DMS153 treated with DMSO at 0.1 percent for 48 hours (cell line): ENCODE data around the gene HMCN1.

Source experiments
- DNase-seq: peaks from one replicate; lab custom pipeline; 2025; ENCODE audit not compliant: unreplicated experiment; lab: John Stamatoyannopoulos, UW

HMCN1 gene

GRCh38 chr1:185803241-185803640 is 69.0 kb downstream of the HMCN1 start:
- no peak for DNase-seq

DNA sequence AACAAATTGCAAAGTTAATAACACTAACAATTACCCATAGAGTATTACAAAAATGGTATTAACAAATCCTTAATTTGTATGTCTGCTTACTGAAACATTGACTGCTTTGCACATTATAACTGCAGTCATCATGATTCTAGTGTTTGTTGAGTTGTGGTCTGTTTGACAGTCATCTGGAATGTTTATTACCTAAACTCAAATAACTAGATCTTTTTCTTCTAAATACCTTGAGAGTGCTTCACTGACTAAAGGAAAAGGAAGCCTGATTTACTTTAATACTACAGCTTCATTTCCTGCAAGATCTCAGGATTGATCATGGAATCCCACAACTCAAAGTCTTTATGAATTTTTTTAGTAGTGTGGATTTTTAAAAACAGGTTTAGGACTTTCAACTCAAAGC is 70.0 kb downstream of the HMCN1 start:
- no peak for DNase-seq

DNA sequence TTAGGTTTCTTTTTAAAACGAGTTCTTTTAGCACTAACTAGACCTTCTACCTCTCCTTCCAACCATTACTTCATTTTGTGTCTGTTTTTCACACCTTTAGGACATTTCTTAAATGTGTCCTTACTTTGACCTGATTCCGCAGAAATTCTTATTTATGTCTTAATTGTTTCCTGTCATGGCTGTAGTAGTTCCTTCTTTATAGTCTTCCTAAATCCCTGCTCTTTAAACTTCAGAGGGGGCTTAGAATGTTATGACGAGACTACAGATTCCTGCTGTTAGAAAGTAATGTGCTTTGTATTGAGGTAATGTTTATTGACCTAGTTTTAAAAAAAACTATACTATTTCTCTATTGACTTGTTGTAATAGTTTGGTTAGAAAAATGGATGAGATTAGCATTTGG is 70.4 kb downstream of the HMCN1 start:
- DNase-seq = no peak

- DNase-seq = no peak
These were observed 73.1 kb downstream of the HMCN1 start for GRCh38 chr1:185807275-185807674.

DNA sequence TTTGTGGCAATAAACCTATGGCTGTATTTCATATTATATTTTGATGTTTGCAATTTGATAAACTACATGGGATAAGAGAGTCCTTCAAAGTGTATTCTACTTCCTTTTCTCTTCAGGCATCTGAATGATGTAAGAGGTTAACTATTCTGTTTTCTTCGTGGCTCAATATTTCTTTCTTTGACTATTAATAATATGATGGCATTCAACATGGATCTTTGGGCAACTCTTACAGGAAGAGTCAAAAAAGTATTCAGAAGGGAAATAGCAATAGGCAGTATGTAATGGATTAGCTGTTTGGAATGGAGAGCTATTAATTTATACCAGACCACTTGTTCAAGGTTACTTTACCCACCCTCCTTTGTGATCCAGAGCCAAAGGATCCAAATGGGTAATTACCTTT is 74.4 kb downstream of the HMCN1 start:
- DNase-seq = no peak

GRCh38 chr1:185811073-185811709 is 77.0 kb downstream of the HMCN1 start:
- DNase-seq = no peak

DNA sequence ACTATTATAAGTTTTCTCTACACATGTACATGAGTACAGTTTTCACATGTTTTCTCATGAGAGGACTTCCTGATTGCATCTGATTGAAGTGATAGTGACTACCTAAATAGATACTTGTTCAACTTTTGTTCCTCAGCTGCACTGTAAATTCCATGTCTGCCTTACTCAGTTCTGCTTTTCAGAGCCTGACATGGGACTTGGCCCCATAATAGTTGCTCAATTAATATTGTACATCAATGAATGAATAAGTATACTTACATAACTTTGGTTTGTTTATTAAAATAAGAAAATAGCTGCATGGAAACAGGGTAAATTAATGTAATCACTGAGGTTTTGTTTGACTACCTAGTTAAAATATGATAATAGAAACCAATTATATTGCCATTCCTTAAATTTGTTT is 78.7 kb downstream of the HMCN1 start:
- DNase-seq = no peak

GRCh38 chr1:185813401-185813979 is 79.3 kb downstream of the HMCN1 start:
- DNase-seq = peak; percentile 68

- DNase-seq = no peak
These were observed 82.3 kb downstream of the HMCN1 start for GRCh38 chr1:185816460-185816859.

DNA sequence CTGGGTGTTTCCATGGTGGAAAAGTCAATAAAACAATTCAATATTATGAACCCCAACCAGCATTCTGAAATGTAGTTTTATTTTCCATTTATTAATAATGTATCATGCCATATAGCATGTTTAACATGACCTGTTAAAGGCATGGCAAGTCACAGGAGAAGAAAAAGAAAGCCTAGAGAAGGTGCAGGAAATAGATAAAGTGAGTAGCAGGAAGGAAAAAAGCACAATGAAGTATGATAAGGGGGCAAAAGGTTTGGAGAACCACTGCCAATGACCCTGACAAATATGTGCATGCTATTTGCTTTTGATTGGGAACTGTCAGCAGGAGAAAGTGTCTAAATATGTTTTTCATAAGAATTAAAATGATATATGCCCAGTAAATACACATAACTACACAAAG is 85.6 kb downstream of the HMCN1 start:
- DNase-seq = no peak

- no peak for DNase-seq
These were observed 87.6 kb downstream of the HMCN1 start for GRCh38 chr1:185821612-185822385.

- no peak for DNase-seq
These were observed 89.3 kb downstream of the HMCN1 start for GRCh38 chr1:185823467-185823866.

GRCh38 chr1:185824106-185824505 is 89.9 kb downstream of the HMCN1 start:
- no peak for DNase-seq

DNA sequence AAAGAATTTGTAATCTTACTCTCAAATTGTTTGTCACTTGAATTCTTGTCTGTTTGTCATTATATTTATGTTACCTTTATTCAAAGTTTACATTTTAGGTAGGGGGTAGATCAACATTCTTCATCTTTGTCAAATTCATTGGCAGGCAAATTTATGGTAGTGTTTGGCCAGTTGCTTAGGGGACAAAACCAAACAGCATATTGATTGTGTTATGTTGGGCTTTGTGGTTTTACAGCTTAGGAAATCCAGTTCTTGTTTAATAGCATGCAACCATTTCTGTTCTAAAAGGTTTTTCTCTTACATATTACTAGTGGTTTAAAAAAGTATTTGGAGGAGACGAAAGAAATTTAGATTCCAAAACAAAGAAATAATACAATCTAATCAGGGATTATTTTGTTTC is 91.4 kb downstream of the HMCN1 start:
- DNase-seq = no peak

DNA sequence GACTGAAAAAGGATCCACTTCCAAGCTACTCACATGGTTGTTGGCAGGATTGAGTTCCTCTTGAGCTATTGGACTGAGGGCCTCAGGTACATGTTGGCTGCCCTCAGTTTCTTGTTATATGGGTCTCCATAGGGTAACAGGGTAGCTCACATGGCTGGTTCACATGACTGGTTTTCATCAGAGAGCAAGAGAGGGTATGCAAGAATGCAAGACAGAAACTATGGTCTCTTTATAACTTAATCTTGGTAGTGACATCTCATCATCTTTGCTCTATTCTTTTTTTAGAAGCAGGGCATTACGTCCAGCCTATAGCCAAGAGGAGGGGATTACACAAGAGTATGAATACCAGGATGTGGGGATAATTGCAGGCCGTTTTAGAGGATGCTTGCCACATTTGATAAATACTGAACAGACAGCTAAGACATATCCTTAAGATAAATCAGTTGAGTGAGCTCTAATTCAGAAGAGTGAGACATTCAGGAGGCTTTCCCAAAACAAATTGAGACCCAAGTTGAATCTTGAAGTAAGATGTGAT is 100.2 kb downstream of the HMCN1 start:
- no peak for DNase-seq

DNA sequence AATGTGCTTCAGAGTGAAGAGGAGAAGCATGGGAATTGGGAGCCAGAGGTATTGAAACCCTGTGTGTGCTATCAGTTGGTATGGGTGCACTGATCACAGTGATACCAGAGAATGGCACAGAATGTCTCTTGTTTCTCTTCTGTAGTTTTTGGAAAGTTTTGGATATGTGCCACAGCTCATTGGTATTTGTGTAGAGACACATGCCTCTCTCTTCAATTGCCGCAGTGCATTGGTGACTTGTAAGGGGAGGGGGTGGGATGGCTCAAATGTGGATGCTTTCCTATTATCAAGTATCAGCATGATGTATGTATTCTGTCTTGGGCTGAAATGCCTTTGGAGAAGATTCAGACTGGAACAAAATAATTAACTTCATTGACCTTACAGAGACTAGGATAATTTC is 101.0 kb downstream of the HMCN1 start:
- DNase-seq = no peak

DNA sequence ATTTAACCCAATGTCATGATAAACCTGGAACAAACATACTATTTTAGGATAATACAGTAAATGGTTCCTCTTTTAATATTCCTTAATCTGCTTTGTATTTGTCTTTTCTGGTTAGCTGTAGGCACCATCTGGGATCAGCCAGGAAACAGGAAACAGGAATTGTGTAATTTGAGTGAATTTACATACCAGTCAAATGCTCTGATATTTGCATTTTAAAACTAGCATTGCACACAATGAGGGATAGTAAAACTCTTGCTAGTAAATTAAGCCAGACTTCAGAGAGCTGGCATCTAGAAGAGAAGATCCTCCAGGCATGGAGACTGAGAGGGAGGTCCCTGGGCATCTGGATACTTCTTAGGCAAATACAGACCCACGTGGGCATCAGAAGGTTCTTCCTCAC is 103.5 kb downstream of the HMCN1 start:
- no peak for DNase-seq

GRCh38 chr1:185838111-185838510 is 103.9 kb downstream of the HMCN1 start:
- DNase-seq = no peak

DNA sequence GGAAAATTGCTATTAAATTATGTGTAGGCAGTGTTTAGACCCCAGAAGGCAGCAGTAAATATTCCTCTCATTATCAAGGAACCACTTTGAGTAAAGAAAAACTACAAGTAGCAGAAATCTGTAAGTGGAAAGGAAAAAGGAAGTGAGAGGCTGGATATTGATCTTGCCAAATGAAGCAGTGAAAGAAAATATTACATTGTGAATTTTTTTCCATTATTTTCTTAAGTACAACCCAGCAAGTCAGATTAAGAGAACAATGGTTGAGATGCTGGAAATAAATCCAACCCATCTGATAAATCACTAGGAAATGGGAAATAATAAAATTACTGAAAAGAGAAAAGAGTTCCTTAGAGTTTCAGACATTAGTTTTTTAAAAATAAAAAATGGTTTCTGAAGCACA is 106.7 kb downstream of the HMCN1 start:
- DNase-seq = no peak

DNA sequence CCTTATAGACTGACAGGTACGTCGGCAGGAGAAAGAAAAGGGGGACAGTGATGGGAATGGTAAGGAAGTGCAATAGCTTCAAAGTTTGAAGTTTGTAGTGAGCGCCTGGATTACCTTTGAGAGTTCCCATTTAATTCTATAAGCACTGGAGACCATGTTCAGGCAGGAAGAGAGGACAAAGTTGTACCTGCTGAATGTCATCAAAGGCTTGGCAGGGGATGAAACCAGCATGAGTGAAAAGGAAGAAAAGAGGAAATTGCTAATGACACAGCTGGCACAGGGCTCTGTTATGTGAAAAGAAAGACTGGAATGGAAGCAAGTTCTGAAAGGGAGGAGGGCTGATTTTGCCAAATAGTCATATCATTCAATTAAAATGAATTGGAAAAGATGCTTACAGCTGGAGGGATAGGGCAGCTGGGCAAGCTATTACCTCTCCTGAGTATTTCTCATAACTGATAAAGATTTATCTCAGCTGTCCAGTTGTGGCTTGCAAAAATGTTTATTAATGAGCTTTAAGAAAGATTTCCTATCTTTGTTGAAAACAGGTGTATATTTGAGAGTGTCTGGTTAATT is 109.2 kb downstream of the HMCN1 start:
- DNase-seq = no peak

DNA sequence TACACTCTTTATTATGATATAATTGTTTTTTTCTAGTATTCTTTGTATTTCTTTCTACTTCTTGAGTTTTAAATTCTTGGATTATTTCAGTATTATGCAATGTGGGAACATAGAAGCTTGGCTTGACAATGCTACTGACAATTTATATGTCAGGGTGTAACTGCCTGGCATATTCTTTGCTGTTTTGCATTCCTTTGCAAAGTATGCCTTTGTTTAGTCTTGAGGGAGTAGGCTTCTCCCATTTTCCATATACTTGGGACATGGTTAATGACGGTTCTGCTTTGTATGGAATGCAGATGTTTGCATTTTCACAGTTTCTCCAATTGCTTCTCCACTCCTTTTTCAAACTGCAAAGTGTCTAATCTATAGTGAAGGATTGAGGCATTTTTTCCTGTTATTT is 109.8 kb downstream of the HMCN1 start:
- no peak for DNase-seq
